Suprapubic skin (tissue), 4 donors: ENCODE data around the gene SAMD4B.

Source experiments
- CTCF ChIP-seq, 2 donors: fragments of 200-600 bp in 1 of 2; fragments of 450-650 bp in 1 of 2; sonication (generic) in 1 of 2; IDR thresholded peaks; one replicate each; pipeline ENCODE4 v1.5.1; 2016 to 2019; ENCODE audit warnings: antibody characterized with exemption in 2 of 2, mild to moderate bottlenecking in 1 of 2, moderate library complexity in 1 of 2
- EP300 ChIP-seq: sonication (generic); formaldehyde crosslinking; IDR thresholded peaks from one replicate; pipeline ENCODE4 v1.6.1; 2017; ENCODE audit warnings: antibody characterized with exemption
- POLR2A ChIP-seq, 2 donors: fragments of 450-650 bp; IDR thresholded peaks; one replicate each; pipeline ENCODE4 v1.6.1; 2017; ENCODE audit warnings: antibody characterized with exemption in 2 of 2, mild to moderate bottlenecking in 2 of 2, moderate library complexity in 2 of 2
- POLR2AphosphoS5 ChIP-seq, 3 donors: sonication (generic); formaldehyde crosslinking; IDR thresholded peaks; one replicate each; pipeline ENCODE4 v1.6.1; 2017; ENCODE audit warnings: antibody characterized with exemption in 3 of 3

GRCh38 chr19:39356647-39357046 lies 14.4 kb downstream of the SAMD4B start:
- TF ChIP-seq EP300, result no peak
- no peak for TF ChIP-seq POLR2AphosphoS5 (IDR thresholded peaks at IDR 0.05)
- no peak for TF ChIP-seq CTCF (IDR thresholded peaks at IDR 0.05)
- TF ChIP-seq POLR2A (IDR thresholded peaks at IDR 0.05), result no peak
